Activated T-helper 1 cell treated with Interleukin-2 at 50 U/mL for 16 hours (primary cell): ENCODE measurements around the gene IGSF3.

Source experiments
- DNase-seq: peaks from one replicate; pipeline ENCODE4 v3.0.0-alpha.2; 2020; ENCODE audit warnings: low read depth

Gene IGSF3

DNA sequence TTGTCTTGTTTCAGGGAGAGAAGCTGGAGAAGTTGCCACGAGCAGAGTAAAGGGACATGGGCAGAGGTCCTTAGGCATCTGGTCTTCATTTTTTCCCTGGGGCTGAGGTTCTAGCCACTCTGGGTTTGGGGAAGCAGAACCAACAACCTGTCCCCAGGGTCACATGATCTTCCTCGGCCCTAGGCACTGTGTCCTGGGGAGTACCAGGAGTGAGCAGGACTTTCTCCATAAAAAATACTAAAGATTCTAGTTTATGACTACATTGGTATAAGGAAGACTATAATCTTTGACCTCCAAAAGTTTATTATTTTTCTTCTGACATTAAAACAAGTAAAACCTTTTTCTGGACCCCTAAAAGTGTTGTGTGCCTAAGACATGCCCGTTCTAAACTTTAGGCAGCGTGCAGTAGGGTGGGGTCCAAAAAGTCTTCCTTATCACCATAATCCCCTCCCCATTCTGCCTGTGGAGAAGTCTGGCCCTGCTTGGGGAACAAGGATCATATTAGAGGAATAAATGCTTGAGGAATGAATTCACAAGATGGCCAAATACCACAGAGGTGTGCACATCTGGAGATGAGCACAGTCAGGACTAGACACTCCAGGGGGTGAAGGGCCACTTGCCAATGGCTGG, 19.3 kb upstream of the IGSF3 start:
- no peak for DNase-seq

DNA sequence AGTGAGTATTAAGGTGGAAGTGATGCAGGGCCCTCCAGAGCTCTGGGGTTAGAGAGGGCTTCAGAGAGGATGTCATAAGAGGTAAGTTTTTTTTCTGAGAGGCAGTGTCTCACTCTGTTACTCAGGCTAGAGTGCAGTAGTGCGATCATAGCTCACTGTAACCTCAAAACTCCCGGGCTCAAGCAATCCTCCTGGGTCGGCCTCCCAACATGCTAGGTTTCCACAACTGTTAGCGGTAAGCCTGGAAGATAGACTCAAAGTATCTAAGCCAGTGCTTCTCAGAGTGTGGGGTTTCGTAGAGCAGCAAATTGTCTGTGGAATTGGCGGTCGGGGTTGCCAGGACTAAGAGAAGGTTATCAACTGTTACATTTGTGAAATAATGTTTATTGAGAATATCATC, 18.6 kb upstream of the IGSF3 start:
- DNase-seq = no peak

DNA sequence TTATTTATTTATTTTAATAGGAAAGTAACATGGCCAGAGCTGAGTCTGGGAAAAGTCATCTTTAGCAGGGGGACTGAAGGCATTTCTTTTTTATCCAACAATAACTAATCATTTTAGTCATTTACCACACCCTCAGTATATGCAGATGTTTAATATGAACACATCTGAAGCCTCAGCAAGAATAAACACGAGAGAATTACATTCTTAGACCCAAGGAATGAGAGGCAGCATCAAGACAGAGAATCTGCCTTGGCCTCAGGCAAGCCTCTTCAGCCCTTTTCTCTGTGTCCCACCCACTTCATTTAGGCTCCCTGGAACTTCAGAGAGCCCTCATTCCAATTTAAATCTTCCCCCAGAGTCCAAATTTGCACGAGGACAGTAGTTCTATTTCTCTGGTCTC, 17.0 kb upstream of the IGSF3 start:
- DNase-seq = no peak

DNA sequence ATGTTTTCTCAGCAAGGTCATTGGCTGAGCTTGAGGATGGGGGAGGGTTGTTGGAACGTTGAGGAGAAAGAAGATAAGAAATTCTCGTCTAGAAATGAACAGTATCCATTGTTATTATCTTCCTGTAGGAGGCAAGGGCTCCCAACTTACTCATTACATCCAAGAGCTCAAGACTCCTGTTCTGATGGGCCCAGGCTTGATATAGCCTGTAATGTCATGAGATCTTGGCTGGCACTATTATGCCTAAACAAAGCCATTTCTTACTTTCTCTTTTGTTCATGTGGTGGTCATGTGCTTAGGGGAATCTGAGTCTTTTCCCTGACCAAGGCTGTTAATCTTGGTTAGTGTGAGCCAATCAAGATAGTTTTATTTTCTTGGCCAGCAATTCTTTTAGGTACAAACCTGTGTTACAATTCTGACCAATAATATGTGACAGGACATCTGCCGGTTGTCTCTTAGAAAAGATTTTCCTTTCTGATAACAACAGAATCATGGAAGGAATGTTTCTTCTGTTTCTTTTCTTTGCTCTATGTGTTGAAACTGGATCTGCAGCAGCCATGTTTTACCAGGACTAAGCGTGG, 15.2 kb upstream of the IGSF3 start:
- DNase-seq = no peak

DNA sequence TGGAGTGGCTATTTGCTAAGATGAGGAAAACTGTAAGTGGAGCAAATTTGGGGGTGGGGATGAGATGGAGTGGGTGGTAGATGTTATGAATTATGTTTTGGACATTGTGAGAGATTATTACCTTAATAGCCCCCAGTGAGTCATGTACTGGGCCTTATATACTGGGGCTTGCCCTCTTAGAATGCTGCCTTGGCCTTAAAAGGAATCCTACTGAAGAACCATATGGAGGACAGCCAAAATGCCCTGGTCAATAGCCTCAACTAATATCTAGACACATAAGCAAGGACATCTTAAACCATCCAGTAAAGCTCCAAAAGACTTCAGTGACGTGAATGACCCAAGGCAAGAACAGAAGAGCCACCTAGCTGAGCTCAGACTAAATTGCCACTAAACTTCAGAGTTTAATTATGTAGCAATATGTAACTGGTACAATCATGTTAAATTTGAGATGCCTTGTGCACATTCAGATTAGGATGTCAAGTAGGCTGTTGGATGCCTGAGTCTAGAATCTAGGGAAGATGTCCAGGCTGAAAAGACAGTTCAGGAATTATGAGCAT, 13.9 kb upstream of the IGSF3 start:
- DNase-seq = no peak

DNA sequence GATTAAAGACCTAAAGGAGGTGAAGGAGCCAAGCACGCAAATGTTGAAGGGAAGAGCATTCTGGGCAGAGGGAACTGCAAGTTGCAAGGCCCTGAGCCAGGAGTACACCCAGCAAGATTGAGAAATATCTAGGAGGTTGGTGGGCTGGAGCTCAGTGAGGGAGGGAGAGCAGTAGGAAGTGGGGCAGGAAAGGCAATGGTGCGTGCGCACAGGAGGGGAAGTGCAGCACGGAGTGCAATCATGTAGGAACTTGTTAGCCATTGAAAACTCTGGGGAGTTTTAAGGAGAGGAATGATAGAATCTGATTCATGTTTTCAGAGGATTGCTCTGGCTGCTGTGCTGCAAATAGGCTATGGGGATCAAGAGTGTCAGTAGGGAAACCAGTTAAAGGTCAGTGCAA, 13.2 kb upstream of the IGSF3 start:
- DNase-seq = no peak

DNA sequence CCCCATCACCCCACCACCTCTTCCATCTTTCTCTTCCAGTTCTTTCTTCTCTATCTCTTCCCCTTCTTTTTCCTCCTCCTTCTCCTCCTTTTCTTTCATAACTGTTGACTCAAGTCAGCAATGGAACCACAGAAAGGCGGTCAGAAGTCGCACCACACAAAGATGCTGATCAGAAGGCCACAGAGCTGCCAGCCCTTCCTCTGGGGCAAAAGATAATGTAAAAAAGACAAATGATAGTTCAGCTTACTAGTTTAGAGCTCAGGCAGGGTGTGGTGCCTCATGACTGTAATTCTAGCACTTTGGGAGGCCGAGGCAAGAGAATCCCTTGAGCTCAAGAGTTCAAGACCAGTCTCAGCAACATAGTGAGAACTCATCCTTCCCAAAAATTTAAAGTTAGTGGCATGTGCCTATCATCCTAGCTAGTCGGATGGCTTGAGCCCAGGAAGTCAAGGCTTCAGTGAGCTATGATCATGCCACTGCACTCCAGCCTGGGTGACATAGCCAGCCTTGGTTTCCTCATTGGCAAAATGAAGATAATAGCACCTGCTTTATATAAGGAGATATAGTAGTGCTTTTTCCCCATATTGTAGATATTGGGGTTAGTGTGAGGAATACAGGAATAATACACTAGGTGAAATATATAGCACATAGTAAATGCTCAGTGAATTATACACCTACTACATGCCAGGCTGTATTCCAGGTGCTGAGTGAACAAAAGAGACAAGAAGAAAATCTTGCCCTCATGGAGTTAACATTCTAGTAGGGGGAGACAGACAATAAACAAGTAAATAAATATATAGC, 12.5 kb upstream of the IGSF3 start:
- no peak for DNase-seq

DNA sequence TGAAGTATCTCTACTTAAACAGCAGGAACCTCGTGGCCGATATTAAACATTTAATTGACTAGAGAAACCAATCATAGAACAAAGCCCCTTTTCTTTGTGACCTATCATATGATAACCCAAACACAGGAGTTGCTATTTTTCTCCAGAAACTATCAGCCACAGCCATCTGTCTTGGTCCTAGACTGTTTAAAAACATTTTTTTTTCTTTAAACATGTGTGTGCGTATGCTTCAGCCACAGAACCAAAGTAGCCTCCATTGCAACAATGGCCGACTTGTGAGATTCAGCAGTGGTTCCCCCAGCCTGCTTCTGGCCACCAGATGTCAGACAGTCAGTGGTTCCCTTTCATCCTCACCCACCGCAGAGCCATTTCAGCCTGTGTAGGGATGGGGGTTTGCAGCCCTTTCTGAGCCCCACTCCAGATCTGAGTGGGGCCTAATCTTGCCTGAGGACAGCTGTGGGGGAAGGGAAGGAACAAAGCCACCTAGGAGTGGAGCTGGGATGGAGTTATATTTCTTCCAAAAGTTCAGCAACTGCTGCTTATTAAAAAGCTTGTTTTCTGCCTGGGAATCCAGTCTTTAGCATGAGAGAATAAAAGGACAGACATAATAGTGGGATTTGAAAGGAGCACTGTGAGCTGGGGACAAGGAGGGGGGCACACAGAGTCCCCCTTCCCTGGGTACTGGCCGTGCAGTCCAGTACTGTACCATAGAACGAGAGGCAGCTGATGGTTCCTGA, 11.7 kb upstream of the IGSF3 start:
- DNase-seq = no peak

DNA sequence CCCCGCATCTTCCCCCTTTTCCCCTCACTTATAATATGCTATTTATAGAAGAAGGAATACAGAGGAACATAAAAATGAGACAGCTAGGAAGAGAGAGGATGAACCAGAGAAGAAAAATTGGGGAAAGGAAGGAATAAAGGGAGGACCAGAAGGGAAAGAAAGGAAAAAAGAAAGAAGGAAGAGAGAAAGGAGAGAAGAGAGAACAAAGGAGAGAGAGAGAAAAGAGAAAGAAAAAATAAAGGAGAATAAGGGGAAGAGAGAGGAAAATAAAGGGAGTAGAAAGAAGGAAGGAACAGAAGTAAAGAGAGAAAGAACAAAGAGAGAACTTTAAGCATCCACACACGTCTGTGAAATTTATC, 11.2 kb upstream of the IGSF3 start:
- DNase-seq = no peak

DNA sequence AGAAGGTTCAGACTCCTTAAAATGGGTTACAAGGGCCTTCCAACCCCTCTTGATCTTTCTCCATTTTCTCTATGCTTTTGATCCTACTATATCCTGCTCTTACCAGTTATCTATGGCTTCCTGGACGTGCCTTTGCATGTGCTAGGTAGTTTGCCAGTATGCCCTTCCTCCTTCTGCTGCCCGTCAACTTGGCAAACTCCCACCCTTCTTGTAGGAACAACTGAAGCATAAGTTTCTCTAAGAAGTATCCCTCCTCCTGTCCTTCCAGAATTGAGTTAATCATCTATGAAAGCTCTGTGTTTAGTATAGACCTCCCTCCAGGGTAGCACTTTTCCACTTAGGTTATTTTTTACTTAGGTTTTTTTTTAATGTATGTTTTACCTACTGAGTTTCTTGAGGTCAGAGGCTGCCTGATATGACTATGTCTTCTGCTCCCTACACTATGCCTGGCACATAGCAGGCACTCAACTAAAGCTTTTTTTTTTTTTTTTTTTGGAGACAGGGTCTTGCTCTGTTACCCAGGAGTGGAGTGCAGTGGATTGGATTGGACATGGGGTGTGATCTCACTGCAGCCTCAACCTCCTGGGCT, 10.0 kb upstream of the IGSF3 start:
- DNase-seq = no peak

DNA sequence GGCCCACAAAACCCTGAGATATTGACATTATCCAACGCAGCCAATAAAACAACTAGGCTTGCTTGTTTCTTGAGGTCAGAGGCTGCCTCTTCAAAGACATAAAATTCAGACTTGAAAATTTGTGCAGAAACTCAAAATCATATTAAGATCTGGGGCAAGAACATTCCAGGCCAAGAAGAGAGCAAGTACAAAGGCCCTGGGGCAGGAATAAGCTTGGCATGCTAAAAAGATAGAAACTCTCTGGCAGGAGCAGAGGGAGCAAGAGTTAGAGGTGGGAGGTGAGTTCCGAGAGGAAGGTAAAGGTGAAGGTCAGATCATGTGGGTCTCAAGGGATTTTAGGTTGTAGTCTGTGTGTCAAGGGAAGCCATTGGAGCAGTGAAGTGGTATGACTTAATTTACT, 8.8 kb upstream of the IGSF3 start:
- no peak for DNase-seq

DNA sequence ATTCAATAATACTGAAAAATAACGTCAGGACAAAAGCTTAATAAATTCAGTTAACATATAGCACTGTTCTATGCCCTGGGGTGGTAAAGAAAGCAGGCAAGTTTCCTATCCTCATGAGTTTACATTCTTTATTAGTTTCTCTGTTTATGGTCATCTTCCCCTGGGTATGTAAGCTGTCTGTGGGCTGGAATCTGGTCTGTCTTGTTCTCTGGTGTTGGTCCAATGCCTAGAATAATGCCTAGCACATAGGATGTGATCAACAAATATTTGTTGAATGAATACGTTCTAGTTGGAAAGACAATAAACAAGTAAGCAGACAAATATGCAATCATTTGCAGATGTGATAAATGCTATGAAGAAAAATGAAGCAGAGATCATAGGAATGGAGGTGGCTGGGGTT, 7.2 kb upstream of the IGSF3 start:
- DNase-seq = no peak

DNA sequence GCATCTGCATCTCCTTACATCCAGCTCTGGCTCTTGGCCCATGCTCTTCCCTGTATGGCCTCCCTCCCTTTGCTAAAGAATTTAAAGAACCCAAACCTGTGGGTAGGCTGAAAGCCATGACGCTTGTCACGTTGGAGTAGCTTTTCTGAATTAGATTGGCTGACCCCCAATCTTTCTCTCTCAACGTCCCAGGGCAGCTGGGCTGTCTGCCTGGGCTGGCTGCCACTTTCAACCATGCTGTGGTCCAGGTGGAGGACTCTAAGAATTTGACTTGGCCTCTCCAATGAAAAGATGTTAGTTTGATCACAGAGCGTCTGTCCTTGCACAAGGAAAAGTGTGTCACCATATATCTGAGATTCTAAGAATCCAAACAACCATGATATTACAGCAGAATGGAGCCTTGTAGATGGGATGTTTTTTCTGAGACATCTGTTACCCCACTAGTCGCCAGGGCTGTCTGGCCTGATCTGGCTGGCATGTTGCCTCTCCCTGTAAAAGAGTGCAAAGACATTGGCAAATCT, 6.5 kb upstream of the IGSF3 start:
- no peak for DNase-seq

DNA sequence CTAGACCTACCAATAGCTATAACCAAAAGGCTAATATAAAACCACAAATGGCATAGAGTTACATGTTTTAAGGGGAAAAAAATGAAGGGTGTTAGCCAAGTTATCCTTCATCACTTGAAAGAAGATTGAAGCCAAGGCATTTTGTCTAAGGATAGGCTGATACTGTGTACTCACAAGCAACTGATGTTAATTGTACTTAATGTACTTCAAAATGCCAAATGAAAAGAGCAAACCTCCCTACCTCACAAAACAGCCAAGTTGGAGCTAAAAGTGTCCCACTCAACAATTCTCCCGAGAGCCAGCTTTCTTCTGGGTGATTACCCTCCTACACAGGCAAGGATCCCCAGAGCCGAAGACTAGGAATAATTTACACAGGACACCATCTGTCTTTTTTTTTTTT, 4.4 kb upstream of the IGSF3 start:
- no peak for DNase-seq

DNA sequence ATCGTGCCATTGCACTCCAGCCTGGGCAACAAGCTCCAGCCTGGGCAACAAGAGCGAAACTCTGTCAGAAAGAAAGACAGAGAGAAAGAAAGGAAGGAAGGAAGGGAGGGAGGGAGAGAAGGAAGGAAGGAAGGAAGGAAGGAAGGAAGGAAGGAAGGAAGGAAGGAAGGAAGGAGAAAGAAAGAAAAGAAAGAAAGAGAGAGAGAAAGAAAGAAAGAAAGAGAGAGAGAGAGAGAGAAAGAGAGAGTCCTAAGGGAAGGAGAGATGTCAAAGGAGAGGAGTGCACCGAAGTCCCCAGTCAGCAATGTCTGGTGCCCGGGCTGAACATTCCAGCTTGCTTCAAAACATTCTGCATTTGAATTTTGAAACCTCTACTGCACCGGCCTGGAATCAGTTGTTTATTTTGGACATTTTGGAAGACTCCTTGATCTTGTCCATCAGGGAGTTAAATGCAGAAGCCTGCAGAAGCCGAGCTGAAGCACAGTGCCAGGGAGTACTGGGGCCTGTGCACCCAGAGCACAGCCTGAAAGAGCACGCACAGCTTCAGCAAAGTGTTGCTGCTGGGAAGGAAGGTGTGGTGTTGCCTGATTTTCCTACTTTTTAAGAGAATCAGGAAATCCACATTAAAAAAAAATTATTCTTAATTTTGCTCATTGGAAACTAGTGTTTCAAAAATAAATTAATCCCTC, 3.7 kb upstream of the IGSF3 start:
- no peak for DNase-seq

DNA sequence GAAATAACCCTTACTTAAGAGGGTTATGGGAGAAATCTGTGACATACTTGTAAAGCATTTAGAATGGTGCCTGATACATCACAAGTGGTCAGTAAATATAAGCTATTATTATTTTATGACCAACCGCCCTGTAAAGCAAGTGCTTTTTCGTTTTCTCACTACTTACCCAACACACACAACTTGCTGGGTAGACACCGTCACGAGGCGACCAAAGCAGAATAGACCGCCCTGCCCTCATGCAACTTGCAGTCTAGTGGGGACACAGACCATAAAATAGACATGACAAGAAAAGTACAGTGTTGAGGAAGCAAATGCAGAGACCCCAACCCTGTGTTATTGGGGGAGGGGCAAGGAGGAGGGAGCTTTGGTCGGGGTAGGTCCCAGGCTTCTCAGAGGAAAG, 744 bp upstream of the IGSF3 start:
- no peak for DNase-seq

DNA sequence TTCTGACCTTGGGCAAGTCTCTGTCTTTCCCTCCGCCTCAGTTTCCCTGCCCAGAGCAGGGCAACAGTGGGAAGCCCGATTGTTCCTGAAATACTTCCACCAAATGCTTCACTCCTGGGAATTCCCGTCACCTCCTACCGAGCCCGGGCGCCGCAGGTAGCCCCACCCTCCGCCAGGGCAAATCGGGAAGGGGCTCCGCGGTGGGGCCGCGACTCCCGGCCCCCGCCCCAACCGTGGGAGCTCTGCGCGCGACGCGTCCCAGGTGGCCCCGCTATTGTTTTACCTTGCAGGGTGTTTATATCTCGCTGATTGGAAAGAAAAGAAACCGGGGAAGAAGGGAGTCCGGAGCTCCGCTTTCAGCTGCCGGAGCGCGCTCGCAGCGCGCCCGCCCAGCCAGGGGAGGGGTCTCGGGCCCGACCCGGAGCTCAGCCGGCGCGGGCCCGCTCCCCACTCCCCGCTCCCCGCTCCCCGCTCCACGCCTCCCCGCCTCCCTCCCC, 407 bp downstream of the IGSF3 start:
- DNase-seq = no peak

DNA sequence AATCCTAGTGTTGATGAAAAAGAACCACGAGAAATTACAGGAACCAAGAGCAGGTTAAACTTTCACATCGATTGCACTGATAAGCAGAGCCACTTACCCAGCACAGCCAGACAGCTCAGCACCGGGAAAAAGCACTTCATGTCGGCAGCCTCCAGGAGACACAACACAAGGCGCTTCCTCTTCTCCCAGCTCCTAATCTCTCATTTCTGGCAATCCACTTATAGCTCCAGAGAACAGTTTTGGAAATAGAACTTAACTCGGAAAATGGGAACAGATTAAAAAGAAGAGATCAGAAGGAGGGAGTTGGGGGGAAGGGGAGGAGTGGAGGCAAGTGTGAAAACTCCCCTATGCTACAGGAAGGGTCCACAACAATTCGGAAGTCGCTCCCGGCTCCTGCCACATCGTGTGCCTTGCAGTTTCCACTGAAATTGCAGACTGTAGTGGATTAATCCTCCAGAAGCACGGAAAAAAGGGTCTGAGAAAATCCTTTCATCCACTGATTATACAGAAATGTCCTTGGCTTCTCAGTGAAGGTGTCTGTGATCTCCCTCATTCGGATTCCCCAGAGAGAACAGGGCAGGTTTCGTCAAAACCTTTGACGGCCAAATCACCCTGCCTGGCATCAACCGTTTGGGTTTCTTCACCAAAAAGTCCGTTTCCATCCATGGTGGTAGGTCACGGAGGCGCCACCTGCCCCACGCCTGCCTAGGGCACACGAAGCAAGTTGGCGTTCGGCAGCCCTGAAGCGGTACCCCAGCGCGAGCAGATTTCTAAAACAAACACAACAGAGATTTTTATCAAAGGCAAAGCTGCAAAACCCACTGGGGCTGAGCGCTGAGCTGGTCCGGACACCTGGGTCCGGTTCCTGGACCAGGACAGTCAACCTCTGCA, 1.1 kb downstream of the IGSF3 start:
- no peak for DNase-seq

DNA sequence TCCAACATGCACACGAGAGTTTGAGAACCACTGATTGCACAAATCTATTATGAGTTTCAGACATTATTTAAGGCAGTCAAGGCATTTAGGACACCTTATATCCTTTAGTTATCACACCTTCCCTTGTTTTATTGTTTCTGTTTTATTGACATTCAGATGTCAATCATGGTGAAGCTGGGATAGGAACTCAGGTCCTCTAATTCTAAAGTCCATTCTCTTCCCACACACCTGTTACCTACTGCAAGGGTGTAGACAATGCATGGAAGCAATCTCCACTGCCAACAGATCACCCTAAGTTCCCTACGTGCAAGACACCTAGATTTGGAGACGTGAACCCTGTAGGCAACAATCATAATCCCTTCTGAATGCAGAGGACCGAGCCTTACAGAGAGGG, 2.6 kb downstream of the IGSF3 start:
- DNase-seq = no peak

DNA sequence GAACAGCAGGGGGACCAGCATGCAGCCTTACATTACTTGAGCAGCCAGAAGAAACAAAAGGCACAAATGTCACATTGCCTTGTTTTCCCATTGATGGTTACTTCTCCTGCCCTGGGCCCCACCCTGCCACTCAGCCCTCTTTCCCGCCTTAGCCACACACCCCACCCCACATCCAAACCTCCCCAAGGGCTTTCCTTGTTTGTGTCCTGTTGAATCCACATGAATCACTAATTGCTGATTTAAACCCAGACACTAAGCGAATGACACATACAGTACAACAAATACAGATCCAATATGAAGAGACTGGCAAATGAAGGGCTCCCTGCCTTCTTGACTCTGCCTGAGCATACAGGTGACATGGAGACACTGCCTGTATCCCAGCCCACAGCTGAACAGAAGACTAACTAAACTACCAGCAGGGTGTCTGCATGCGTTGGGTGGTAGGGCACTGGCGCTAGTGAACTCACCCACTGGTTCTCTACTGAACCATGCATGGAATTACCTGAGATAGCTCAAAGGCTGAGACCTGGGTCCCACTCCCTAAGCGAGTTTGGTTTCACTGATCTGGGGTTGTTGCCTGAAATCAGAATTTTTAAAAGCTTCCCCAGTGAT, 3.1 kb downstream of the IGSF3 start:
- DNase-seq = no peak
